H1 (cell line): Measurements from ENCODE around the gene RBP7. TPM values are rescaled to one million over a fixed set of nuclear protein-coding genes. Genes with fewer than 3 reads are reported as not detected.

Experiments
- NRF1 ChIP-seq: IDR thresholded peaks from 2 replicates; pipeline ENCODE4 v1.6.1; 2011; ENCODE audit warnings: mild to moderate bottlenecking, low read depth, low read length, improper control_type of control experiment
- TAF1 ChIP-seq: IDR thresholded peaks from 2 replicates; pipeline ENCODE4 v1.6.1; 2011; ENCODE audit warnings: mild to moderate bottlenecking, low read depth, low read length
- polyA plus RNA-seq, 7 experiments: library from polyadenylated mRNA; depleted of rRNA in 3 of 7; stranded (reverse) in 5 of 7; unstranded in 2 of 7; fragments of >200 nt in 5 of 7; fragments of 200-250 nt in 2 of 7; gene quantifications; 1 replicate in 5 of 7; 2 replicates in 1 of 7; 4 replicates in 1 of 7; pipeline versions ENCODE4 v1.2.1 to v1.2.3, GENCODE V29; 2011 to 2013; ENCODE audit warnings: missing spikeins in 2 of 7, mixed read lengths in 2 of 7
- total RNA-seq: library from RNA; stranded (reverse); fragmentation: NEBNext Ultra II Directional; extraction: Animal tissue kit (Norgen Biotek cat#: 25700); gene quantifications from 2 replicates; pipeline ENCODE4 v1.2.1, GENCODE V29; 2021

The RBP7 gene
- total and polyA plus RNA-seq, 2 of the 8 experiments (the other 6 are each of a cell fraction or from before 2014, with no cell fraction given), result 5.7 to 7.2 TPM

DNA sequence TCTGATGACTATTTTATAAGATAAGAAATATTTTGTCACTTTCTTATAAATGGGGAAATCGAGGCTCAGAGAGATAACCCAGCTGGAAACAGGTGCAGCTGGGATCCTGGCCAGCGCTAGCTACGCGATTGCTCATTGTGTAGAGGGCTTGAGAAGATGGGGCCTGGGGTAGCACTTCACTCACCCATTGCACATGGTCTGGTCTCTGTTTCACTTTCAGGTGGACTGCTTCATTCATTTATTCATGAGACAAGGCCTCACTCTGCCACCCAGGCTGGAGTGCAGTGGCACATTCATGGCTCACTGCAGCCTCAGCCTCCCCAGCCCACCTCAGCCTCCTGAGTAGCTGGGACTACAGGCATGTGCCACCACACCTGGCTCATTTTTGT is 59.6 kb downstream of the RBP7 start (continued):
- TF ChIP-seq TAF1 (no peak), NRF1 (no peak)
- TF ChIP-seq, all 59 proteins: peak for 0
